K562 treated with DMSO at 1 percent for 24 hours (cell line): ENCODE results near the gene IFT122. TPM values are rescaled to one million over a fixed set of nuclear protein-coding genes. Genes with fewer than 3 reads are reported as not detected.

ENCODE experiments used
- total RNA-seq: library from RNA; unstranded; fragments of 300-600 nt; gene quantifications from 2 replicates; pipeline ENCODE4 v1.2.3, GENCODE V29; 2022; ENCODE audit warnings: low read depth; ENCODE audit not compliant: insufficient read depth

IFT122 gene
- 18.5 and 18.7 TPM in 2 replicates for total RNA-seq

DNA sequence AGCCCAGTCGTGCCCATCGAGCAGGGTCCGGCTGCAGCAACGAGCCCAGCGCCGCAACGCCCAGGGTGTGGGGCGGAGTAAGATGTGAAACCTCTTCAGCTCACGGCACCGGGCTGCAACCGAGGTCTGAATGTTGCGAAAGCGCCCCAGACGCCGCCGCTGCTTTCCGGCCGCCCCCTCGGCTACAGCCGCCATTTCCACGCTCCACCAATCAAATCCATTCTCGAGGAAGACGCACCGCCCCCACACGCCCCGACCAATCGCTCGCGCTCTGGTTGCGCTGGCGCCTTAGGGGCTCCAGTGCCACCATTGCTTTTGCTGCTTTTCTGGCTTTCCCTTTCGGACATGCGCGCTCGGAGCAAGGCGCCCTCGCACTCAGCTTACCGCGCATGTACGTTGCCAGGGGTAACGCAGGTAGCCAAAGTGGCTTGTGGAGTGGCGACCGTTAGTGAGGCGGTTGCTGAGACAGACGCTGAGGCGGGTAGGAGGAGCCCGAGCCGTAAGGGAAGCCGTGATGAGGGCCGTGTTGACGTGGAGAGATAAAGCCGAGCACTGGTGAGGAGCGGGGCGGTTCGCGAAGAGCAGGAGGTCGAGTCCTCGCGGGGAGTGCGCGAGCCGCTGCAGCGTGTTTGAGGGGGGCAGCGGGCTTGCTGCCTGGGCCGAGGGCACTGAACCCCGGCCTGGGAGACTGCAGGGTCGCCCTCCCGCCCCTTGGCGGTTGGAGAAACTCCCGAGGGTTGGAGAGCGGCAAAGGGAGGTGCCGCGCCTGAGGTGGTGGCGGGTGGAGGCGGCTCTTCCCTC, at the start of gene IFT122, which contains the start of gene MBD4:
TSS of gene IFT122 (plus strand) at position 408 of the 801 bp plus-strand sequence. CDS start at position 515, 107 bp downstream.
TSS of gene MBD4 (minus strand) at position 132 of the 801 bp plus-strand sequence. CDS start at position 17, 115 bp downstream.

DNA sequence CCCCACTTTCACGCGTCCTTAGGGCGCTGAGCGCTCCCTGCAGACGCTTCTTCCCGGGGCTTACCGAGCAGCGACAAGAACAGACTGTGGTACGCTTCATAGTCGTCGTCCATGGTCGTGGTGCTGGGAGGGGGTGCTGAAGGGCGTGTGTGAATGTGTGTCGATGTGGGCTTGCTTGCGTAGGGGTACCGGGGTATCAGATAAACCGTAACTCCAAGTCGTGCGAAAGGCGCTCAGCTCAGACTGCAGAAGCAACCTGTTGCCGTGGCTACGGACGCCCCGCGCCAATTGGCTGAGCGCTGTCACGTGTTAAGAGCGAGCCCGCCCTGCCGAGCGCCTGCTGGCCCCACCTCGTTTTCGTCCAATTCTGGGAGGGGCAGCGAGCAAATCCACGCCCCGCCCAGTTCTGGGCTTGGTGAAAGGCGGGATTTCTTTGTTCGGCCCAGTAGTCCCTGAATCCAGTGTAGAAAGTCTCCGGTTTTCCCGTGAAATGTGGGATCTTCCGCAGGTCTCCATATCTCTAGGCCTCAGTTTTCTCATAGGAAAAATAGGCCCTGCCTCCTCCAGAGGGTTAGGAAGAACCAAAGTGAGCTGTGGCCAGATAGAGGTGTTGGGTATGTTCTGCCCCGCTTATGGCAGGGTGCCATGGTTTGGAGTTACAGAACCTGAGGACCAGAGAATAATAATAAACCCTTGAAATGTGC, 11.5 kb upstream of the IFT122 start, which contains the start of gene EFCAB12:
TSS of gene EFCAB12 (minus strand) at position 261 of the 704 bp plus-strand sequence. CDS start at position 113, 148 bp downstream.

GRCh38 chr3:129528589-129529100, 88.6 kb downstream of the IFT122 start, which contains the start of gene RHO:
TSS of gene RHO (plus strand) at chr3:129528639. CDS start at chr3:129528734, 95 bp downstream.

GRCh38 chr3:129543156-129543790, 103.2 kb downstream of the IFT122 start, which contains the start of gene H1-8:
TSS of gene H1-8 (plus strand) at chr3:129543175. CDS start at chr3:129543219, 44 bp downstream.

Other genes starting within 250 kb of the IFT122 start
- gene COPG1, start 190.6 kb upstream of the IFT122 start, total RNA-seq = 120 and 121 TPM in 2 replicates
- gene HMCES, start 161.4 kb upstream of the IFT122 start, total RNA-seq = 40.5 and 45.0 TPM in 2 replicates
- 0.64 and 0.70 TPM in 2 replicates for gene EFCAB12, start 11.6 kb upstream of the IFT122 start, total RNA-seq
- gene MBD4, start 276 bp upstream of the IFT122 start, total RNA-seq = 26.0 and 27.2 TPM in 2 replicates
- gene RHO, start 88.4 kb downstream of the IFT122 start, total RNA-seq = not detected in 2 replicates
- not detected in 2 replicates for gene H1-8, start 103.0 kb downstream of the IFT122 start, total RNA-seq
- 19.5 and 21.6 TPM in 2 replicates for gene PLXND1, start 166.5 kb downstream of the IFT122 start, total RNA-seq